ENCODE measurements around the gene FRMD1. TPM values are rescaled to one million over a fixed set of nuclear protein-coding genes. Genes with fewer than 3 reads are reported as not detected.
A peak's percentile ranks its signal among the peaks of the same experiment; 100 is the strongest.

FRMD1 gene
- total RNA-seq, 1 donor from 2014 or later, result not detected

DNA sequence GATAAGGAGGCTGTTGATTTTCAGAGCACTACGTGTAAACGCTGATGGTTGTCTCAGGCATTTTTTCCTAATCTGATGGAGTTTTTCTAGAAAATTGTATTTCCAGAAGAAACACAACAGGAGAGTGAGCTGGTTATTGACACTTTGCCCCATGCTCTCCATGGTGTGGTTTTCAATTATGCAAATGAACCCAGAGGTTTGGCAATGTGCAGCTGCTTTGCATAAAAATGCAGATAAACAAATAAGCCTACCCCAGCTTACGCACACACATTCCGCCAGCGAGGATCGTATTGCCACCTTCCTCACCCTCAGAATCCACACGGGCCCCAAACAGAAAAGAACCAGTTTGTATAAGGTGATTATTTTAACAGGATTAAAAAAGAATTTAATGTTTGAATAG lies 45.1 kb upstream of the FRMD1 start:
- Mint-ChIP-seq H3K4me3 (ENCODE audit: unreplicated experiment) (no peak overlapping the region), H3K36me3 (ENCODE audit: low read depth, unreplicated experiment) (no peaks in the 10 kb centered on the region), H3K27me3 (ENCODE audit: low read depth, unreplicated experiment) (peaks cover 47% of the 10 kb centered on the region), H3K9me3 (ENCODE audit: unreplicated experiment) (peaks cover 9% of the 10 kb centered on the region), H3K4me1 (ENCODE audit: low read depth, unreplicated experiment) (no peaks in the 10 kb centered on the region), H3K27ac (ENCODE audit: unreplicated experiment) (no peak overlapping the region)
- TF ChIP-seq, protein P1, sequence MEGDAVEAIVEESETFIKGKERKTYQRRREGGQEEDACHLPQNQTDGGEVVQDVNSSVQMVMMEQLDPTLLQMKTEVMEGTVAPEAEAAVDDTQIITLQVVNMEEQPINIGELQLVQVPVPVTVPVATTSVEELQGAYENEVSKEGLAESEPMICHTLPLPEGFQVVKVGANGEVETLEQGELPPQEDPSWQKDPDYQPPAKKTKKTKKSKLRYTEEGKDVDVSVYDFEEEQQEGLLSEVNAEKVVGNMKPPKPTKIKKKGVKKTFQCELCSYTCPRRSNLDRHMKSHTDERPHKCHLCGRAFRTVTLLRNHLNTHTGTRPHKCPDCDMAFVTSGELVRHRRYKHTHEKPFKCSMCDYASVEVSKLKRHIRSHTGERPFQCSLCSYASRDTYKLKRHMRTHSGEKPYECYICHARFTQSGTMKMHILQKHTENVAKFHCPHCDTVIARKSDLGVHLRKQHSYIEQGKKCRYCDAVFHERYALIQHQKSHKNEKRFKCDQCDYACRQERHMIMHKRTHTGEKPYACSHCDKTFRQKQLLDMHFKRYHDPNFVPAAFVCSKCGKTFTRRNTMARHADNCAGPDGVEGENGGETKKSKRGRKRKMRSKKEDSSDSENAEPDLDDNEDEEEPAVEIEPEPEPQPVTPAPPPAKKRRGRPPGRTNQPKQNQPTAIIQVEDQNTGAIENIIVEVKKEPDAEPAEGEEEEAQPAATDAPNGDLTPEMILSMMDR (IDR thresholded peaks at IDR 0.05; ENCODE audit: insufficient read depth, low read depth, low read length), result no peak
- no peak for TF ChIP-seq EZH2 (IDR thresholded peaks at IDR 0.05; ENCODE audit: insufficient read depth, low read length)
- Histone ChIP-seq H3K79me2 (ENCODE audit: insufficient read depth, low read length) (no peaks in the 10 kb centered on the region), H3K9me3 (ENCODE audit: insufficient read depth, low read depth, low read length) (no peaks in the 10 kb centered on the region), H4K20me1 (ENCODE audit: insufficient read depth, low read length) (no peaks in the 10 kb centered on the region), H3K4me2 (ENCODE audit: low read length) (no peak overlapping the region), H3K36me3 (ENCODE audit: insufficient read depth, low read length) (no peaks in the 10 kb centered on the region), H3K4me1 (ENCODE audit: insufficient read depth, low read length) (no peaks in the 10 kb centered on the region), H3K4me3 (ENCODE audit: insufficient read depth, low read depth, low read length) (no peak overlapping the region), H3K27me3 (ENCODE audit: insufficient read depth, low read length) (peaks cover 4% of the 10 kb centered on the region), H2AFZ (ENCODE audit: low read depth, low read length) (no peak overlapping the region), H3K27ac (ENCODE audit: low read depth, low read length) (no peak overlapping the region), H3K9ac (ENCODE audit: low read length) (no peak overlapping the region)
- DNase-seq (ENCODE audit: low read depth), result peak; percentile 43
- no peak for FAIRE-seq

DNA sequence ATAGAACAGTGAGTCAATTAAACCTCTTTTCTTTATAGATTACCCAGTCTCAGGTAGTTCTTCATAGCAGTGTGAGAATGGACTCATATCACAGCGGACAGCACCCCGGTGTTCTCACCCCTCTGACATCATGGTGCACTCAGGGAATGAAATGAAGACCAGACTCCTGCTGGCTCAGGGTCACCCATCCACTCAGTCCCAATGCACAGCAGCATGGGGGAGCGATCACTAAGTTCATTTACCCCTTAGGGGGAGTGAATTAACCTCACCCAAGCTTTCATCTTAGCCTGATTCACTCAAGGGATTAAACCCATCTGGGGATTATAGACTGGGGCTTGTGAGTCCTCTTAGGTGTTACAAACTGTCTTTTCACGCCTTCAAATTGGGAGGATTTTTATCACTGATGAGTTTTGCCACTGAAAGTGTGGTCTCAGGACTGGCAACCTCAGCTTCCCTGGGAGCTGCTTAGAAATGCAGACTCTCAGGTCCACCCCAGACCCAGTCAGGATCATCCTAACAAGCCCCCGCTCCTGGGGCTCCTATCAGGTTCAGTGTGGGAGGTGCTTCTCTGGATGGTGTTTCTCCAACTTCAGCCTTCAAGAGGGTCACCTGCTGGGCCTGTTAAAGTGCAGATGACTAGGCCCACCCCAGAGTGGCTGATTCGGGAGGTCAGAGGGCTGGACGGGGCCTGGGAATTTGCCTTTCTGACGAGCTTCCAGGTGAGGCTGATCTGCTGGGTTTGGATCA lies 44.3 kb upstream of the FRMD1 start:
- FAIRE-seq, result no peak
- H4K20me1 ChIP-seq (ENCODE audit: insufficient read depth, low read length), result no peaks in the 10 kb centered on the region
- H3K36me3 ChIP-seq (ENCODE audit: insufficient read depth, low read length), result no peaks in the 10 kb centered on the region
- no peak overlapping the region for H3K4me3 ChIP-seq (ENCODE audit: insufficient read depth, low read depth, low read length)
- no peak overlapping the region for H3K9ac ChIP-seq (ENCODE audit: low read length)
- Mint-ChIP-seq H3K4me1 (ENCODE audit: low read depth, unreplicated experiment) (no peaks in the 10 kb centered on the region), H3K4me3 (ENCODE audit: unreplicated experiment) (no peak overlapping the region), H3K9me3 (ENCODE audit: unreplicated experiment) (peaks cover 9% of the 10 kb centered on the region), H3K27ac (ENCODE audit: unreplicated experiment) (no peak overlapping the region), H3K36me3 (ENCODE audit: low read depth, unreplicated experiment) (no peaks in the 10 kb centered on the region), H3K27me3 (ENCODE audit: low read depth, unreplicated experiment) (peaks cover 47% of the 10 kb centered on the region)
- H3K27me3 ChIP-seq (ENCODE audit: insufficient read depth, low read length), result peaks cover 4% of the 10 kb centered on the region
- no peak overlapping the region for H3K4me2 ChIP-seq (ENCODE audit: low read length)
- no peaks in the 10 kb centered on the region for H3K4me1 ChIP-seq (ENCODE audit: insufficient read depth, low read length)
- H3K79me2 ChIP-seq (ENCODE audit: insufficient read depth, low read length), result no peaks in the 10 kb centered on the region
- H3K27ac ChIP-seq (ENCODE audit: low read depth, low read length), result no peak overlapping the region
- no peak overlapping the region for H2AFZ ChIP-seq (ENCODE audit: low read depth, low read length)
- no peaks in the 10 kb centered on the region for H3K9me3 ChIP-seq (ENCODE audit: insufficient read depth, low read depth, low read length)
- TF ChIP-seq, protein P1 (IDR thresholded peaks at IDR 0.05; ENCODE audit: insufficient read depth, low read depth, low read length), result no peak
- TF ChIP-seq EZH2 (IDR thresholded peaks at IDR 0.05; ENCODE audit: insufficient read depth, low read length), result no peak
- DNase-seq (ENCODE audit: low read depth), result no peak

DNA sequence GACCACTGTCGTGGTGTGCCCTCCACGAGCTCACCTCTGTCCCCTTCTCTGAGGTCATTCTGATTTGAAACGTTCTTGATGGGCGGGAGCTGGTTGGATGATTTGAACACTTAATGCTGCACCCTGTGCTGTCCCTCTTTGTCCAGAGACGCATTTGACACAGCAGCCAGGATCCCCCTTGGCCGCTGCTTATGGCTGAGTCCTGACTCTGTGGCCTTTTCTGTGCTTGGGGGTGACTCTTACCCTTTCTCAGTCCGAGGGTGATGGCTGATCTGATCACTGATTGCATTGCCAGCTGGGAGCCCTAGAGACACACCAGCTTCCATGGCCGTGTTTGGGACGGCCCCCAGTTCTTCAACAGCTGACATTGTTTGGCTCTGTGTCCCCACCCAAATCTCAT lies 43.5 kb upstream of the FRMD1 start:
- Mint-ChIP-seq H3K9me3 (ENCODE audit: unreplicated experiment) (peaks cover 9% of the 10 kb centered on the region), H3K36me3 (ENCODE audit: low read depth, unreplicated experiment) (no peaks in the 10 kb centered on the region), H3K27me3 (ENCODE audit: low read depth, unreplicated experiment) (peaks cover 40% of the 10 kb centered on the region), H3K27ac (ENCODE audit: unreplicated experiment) (no peak overlapping the region), H3K4me3 (ENCODE audit: unreplicated experiment) (no peak overlapping the region), H3K4me1 (ENCODE audit: low read depth, unreplicated experiment) (no peaks in the 10 kb centered on the region)
- no peak overlapping the region for H3K4me2 ChIP-seq (ENCODE audit: low read length)
- TF ChIP-seq, protein P1 (IDR thresholded peaks at IDR 0.05; ENCODE audit: insufficient read depth, low read depth, low read length), result no peak
- TF ChIP-seq EZH2 (IDR thresholded peaks at IDR 0.05; ENCODE audit: insufficient read depth, low read length), result no peak
- no peak overlapping the region for H2AFZ ChIP-seq (ENCODE audit: low read depth, low read length)
- H3K9me3 ChIP-seq (ENCODE audit: insufficient read depth, low read depth, low read length), result no peaks in the 10 kb centered on the region
- FAIRE-seq, result no peak
- H3K79me2 ChIP-seq (ENCODE audit: insufficient read depth, low read length), result no peaks in the 10 kb centered on the region
- H3K4me1 ChIP-seq (ENCODE audit: insufficient read depth, low read length), result no peaks in the 10 kb centered on the region
- H3K27me3 ChIP-seq (ENCODE audit: insufficient read depth, low read length), result peaks cover 4% of the 10 kb centered on the region
- H3K9ac ChIP-seq (ENCODE audit: low read length), result no peak overlapping the region
- H4K20me1 ChIP-seq (ENCODE audit: insufficient read depth, low read length), result no peaks in the 10 kb centered on the region
- no peak overlapping the region for H3K27ac ChIP-seq (ENCODE audit: low read depth, low read length)
- H3K4me3 ChIP-seq (ENCODE audit: insufficient read depth, low read depth, low read length), result no peak overlapping the region
- H3K36me3 ChIP-seq (ENCODE audit: insufficient read depth, low read length), result no peaks in the 10 kb centered on the region
- DNase-seq (ENCODE audit: low read depth), result no peak

Data from astrocyte (in vitro differentiated cells and primary cell).